OCI-M2 (cell line): ENCODE data around the gene RFC4.
"Not testable (repeated sequence)": the region's sequence is repeated elsewhere in the genome, so short reads cannot be mapped to it uniquely, and the experiment has no call there.

ENCODE experiments used
- DNase-seq: peaks from one replicate; lab custom pipeline; 2025; ENCODE audit not compliant: unreplicated experiment; lab: John Stamatoyannopoulos, UW

Gene RFC4

DNA sequence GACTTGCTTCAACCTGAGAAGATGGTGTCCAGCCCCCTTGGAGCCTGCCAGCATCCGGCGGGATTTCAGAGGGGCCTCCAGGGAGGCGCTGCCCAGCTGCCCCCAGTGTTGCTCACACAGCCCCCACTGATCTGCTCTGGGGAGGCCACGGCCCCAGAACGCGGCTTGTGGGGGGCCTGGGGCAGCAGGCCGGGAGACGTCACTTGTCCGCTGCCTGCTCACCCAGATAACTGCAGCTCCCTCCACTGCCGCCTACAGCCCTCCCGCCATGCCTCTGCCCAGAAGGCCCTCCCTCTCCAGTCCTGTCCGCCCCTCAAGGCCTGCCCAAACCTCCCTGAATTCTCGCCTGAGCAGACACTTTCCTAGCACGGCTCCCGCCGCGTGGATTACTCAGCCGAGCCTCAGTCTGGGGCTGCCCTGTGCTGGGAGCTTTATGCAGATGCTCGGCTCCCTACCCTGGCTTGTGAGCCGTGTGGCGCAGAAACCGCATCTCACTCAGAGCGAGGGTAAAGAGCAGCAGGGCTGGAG lies 19.1 kb upstream of the RFC4 start:
- DNase-seq: no peak

GRCh38 chr3:186824430-186825139 lies 18.3 kb upstream of the RFC4 start:
- DNase-seq: no peak

DNA sequence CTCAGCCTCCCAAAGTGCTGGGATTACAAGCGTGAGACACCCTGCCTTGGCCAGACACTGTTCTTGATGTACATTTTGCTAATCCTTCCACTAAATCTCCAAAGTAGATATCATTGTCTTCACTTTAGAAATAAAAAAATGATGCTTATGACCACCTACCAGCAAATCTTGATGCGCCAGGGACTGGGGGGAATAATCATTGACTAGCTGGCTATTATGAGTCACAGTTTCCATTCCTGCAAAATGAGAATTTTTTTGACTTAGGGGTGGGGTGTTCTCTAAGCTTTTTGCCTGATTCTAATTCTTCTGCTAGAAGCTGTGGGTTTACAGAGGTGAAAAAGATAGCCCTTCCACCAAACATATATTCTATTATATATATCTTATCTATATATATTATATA lies 17.1 kb upstream of the RFC4 start:
- no peak for DNase-seq

DNA sequence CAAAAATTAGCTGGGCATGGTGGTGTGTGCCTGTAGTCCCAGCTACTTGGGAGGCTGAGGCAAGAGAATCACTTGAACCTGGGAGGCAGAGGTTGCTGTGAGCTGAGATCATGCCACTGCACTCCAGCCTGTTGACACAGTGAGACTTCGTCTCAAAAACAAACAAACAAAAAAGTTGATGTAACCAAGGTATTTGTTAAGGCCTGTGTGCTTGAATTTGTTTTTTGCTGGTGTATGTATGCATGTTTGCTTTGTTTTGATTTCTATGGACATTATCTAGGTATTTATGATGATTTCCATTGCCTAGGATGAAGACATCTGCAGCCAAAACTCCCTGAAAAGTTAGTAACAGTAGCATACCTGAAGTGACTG lies 16.1 kb upstream of the RFC4 start:
- not testable (repeated sequence) for DNase-seq

DNA sequence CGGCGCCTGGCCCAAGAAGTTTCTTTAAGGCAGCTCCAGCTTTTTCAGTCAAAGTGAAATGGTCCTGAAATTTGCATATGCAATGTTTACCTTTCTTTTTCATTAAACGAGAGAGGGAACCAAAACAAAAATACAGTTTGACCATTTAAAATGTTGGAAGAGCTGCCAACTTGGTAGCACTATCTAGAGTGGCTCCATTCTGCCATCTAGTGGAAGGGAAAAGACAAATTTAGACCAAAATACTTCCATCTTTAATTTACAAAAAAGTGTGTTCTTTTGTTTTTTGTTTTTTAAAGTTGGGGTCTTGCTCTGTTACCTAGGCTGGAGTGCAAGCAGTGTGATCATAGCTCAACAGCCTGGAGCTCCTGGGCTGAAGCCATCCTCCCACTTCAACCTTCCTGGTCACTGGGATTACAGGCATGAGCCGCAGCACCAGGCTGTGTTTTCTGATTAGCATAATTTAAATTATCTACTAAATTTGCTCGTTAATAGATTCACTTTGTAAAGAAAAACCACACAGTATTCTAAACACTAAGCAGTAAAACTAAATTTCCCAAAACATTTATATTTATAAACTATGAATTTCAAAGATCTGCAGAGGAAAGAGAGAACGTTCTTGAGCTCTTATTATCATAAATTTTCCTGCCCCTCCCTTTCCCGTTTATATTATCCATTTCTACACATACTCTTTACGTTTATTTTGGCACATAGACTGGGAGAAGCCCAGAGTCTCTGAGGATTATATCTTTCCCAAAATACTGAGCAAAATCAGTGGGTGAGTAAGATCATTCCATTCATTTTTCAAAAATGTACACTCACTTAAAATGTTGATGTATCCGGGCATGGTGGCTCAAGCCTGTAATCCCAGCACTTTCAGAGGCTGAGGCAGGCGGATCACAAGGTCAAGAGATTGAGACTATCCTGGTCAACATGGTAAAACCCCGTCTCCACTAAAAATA lies 15.4 kb upstream of the RFC4 start:
- DNase-seq: no peak

- no peak for DNase-seq
These were observed 12.7 kb upstream of the RFC4 start for GRCh38 chr3:186818956-186819355.

GRCh38 chr3:186818516-186818915 lies 12.2 kb upstream of the RFC4 start:
- DNase-seq: no peak

DNA sequence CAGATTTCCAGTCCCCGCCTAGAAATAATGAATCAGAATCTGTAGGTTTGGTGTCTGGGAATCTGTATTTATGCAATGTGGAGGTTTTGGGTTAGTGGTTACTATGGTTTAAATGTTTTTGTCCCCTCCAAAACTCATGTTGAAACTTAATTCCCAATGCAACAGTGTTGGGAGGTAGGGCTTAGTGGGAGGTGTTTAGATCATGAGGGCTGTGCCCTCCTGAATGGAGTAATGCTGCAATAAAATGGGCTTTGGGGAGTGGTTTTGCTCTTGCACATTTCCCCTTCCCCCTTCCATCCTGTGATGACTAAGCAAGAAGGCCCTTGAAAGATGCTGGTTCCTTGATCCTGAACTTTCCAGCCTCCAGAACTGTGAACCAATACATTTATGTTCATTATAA lies 9.2 kb upstream of the RFC4 start:
- DNase-seq: no peak

- no peak for DNase-seq
These were observed 7.8 kb upstream of the RFC4 start for GRCh38 chr3:186814100-186814499.

GRCh38 chr3:186811313-186811712 lies 5.0 kb upstream of the RFC4 start:
- DNase-seq: not testable (repeated sequence)

GRCh38 chr3:186810336-186810996 lies 4.2 kb upstream of the RFC4 start:
- DNase-seq: no peak

- DNase-seq: no peak
These were observed 949 bp upstream of the RFC4 start for GRCh38 chr3:186807231-186807630.

- DNase-seq: not testable (repeated sequence)
These were observed 2.8 kb downstream of the RFC4 start for GRCh38 chr3:186803447-186803846.

DNA sequence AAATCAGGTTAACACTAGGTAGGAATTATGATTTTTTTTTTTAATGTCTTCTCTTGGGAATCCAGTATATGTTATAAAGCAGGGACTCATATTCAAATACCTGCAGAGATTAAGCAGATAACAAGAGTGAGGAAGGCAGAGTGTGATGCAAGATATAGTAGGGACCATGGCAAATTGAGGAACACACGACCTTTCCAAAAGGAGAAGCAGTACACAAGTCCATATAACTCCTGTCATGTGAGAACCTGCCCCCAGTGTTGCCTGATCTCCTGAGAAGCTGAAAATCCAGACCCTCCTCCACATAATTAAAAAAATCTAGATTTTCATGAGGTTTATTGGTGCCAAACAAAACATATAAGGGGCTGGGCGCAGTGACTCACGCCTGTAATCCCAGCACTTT lies 3.6 kb downstream of the RFC4 start:
- no peak for DNase-seq

DNA sequence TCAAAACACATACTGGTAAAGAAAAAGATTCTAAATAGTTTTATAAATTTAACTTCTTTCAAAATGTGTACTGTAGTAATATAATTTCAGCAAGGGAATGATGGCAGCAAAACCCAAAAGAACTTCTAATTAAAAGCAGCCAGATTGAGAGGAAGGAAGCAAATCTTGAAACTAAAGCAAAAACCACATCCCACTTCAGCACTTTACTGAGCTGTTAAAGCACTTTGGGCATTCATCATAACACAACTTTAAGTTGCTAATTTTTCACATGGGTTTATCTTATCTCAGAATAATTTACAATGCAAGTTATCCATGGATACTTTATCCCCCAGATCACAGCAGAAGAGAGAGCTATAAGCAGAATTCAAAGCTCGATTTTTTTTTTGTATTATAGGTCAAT lies 6.0 kb downstream of the RFC4 start:
- DNase-seq: no peak

DNA sequence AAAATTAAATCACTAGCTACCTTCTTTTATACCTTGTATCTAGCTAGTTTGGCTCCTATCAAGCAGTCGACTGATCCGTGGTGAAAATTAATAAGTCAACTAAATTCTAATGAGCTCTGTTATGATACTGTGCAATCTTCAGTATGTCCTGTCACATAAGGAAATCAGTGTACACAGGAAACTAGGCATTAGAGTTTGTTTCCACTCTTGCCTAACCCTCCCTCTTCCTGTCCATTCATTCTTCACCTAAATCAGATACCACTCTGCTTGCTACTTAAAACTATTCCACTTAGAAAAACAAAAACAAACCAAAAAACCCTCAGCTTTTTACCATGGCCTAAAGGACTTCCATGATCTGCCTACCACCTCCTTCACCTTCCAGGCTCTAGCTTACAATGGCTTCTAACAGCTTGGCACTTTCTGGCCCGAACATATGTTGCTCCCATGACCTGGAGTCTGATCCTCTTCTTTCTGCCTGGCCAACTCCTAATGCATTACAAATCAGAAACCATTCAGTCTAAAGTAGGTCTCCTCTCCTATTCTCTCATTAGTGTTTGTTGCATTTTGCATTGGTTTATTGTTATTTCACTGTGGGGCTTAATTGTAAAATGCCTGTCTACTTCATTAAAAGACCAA lies 7.9 kb downstream of the RFC4 start:
- DNase-seq: no peak

GRCh38 chr3:186790261-186790981 lies 15.9 kb downstream of the RFC4 start:
- DNase-seq: peak; percentile 50

- DNase-seq: no peak
These were observed 16.6 kb downstream of the RFC4 start for GRCh38 chr3:186789554-186790260.

- no peak for DNase-seq
These were observed 17.6 kb downstream of the RFC4 start for GRCh38 chr3:186788482-186789370.
